HG03457 (cell line): ENCODE measurements around the gene THSD8.

Experiments used
- ATAC-seq: cut with Tn5 transposase; IDR thresholded peaks from one replicate; pipeline ENCODE4 v1.9.1; 2021; ENCODE audit warnings: moderate number of reproducible peaks; ENCODE audit not compliant: unreplicated experiment

Gene THSD8

DNA sequence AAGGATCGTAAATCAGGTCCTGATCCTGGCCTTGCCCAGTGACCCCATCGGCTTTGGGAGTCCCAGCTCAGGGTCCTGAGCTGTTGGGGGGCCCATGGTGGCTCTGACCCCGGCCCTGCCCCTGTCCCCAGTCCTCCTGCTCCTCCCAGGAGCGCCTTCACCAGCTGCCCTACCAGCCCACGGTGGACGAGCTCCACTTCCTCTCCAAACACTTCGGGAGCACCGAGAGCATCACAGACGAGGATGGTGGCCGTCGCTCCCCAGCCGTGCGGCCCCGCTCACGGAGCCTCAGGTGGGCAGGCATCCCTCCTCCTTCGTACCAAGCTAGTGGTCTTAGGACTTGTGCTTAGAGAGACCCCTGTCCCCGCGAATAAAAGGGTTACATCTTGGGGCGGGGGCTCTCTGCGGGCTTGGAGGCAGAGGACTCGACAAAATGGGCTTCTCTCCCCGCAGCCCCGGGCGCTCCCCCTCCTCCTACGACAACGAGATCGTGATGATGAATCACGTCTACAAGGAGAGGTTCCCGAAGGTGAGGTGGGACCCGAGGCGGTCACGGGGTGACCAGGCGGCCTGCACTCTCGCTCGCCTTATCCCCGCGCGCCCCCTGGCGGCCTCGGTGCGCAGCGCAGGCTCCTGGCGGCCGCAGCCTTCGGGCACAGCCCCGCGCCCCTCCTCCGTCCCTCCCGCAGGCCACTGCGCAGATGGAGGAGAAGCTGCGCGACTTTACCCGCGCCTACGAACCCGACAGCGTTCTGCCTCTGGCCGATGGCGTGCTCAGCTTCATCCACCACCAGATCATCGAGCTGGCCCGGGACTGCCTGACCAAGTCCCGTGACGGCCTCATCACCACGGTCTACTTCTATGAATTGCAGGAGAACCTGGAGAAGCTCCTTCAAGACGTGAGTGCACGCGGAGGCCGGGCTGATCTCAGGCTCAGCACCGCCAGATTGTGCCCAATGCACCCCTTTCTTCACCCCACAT, 45.6 kb downstream of the THSD8 start:
- no peak for ATAC-seq
